Measurements from ENCODE around the gene RBP4. TPM values are rescaled to one million over a fixed set of nuclear protein-coding genes. Genes with fewer than 3 reads are reported as not detected.

Gene RBP4
- total RNA-seq, 1 donor from 2014 or later, result 0.56 TPM

- TF ChIP-seq CTCF (IDR thresholded peaks at IDR 0.05), result no peak
- H3K27ac Mint-ChIP-seq (ENCODE audit: unreplicated experiment), result no peak overlapping the region
- H3K9me3 Mint-ChIP-seq (ENCODE audit: unreplicated experiment), result no peaks in the 10 kb centered on the region
- peaks cover 6% of the 10 kb centered on the region for H3K27me3 Mint-ChIP-seq (ENCODE audit: unreplicated experiment)
- no peaks in the 10 kb centered on the region for H3K36me3 Mint-ChIP-seq (ENCODE audit: unreplicated experiment)
- peaks cover 8% of the 10 kb centered on the region for H3K4me1 Mint-ChIP-seq (ENCODE audit: unreplicated experiment)
- DNase-seq (ENCODE audit: extremely low spot score, unreplicated experiment), result no peak
- no peak overlapping the region for H3K4me3 Mint-ChIP-seq (ENCODE audit: unreplicated experiment)
Measured at GRCh38 chr10:93580828-93581227, 20.2 kb downstream of the RBP4 start.

GRCh38 chr10:93579985-93580711 lies 20.9 kb downstream of the RBP4 start:
- Mint-ChIP-seq H3K4me3 (ENCODE audit: unreplicated experiment) (no peak overlapping the region), H3K4me1 (ENCODE audit: unreplicated experiment) (peaks cover 8% of the 10 kb centered on the region), H3K9me3 (ENCODE audit: unreplicated experiment) (no peaks in the 10 kb centered on the region), H3K36me3 (ENCODE audit: unreplicated experiment) (no peaks in the 10 kb centered on the region), H3K27me3 (ENCODE audit: unreplicated experiment) (peaks cover 6% of the 10 kb centered on the region), H3K27ac (ENCODE audit: unreplicated experiment) (no peak overlapping the region)
- DNase-seq (ENCODE audit: extremely low spot score, unreplicated experiment), result no peak
- TF ChIP-seq CTCF (IDR thresholded peaks at IDR 0.05), result no peak

- Mint-ChIP-seq H3K4me1 (ENCODE audit: unreplicated experiment) (peaks cover 8% of the 10 kb centered on the region), H3K27ac (ENCODE audit: unreplicated experiment) (no peak overlapping the region), H3K9me3 (ENCODE audit: unreplicated experiment) (no peaks in the 10 kb centered on the region), H3K36me3 (ENCODE audit: unreplicated experiment) (no peaks in the 10 kb centered on the region), H3K4me3 (ENCODE audit: unreplicated experiment) (no peak overlapping the region), H3K27me3 (ENCODE audit: unreplicated experiment) (peaks cover 10% of the 10 kb centered on the region)
- no peak for DNase-seq (ENCODE audit: extremely low spot score, unreplicated experiment)
- TF ChIP-seq CTCF (IDR thresholded peaks at IDR 0.05), result no peak
Measured at GRCh38 chr10:93579089-93579488, 21.9 kb downstream of the RBP4 start.

GRCh38 chr10:93577565-93577964 lies 23.5 kb downstream of the RBP4 start:
- no peak for DNase-seq (ENCODE audit: extremely low spot score, unreplicated experiment)
- peaks cover 8% of the 10 kb centered on the region for H3K4me1 Mint-ChIP-seq (ENCODE audit: unreplicated experiment)
- H3K36me3 Mint-ChIP-seq (ENCODE audit: unreplicated experiment), result no peaks in the 10 kb centered on the region
- H3K4me3 Mint-ChIP-seq (ENCODE audit: unreplicated experiment), result no peak overlapping the region
- H3K27me3 Mint-ChIP-seq (ENCODE audit: unreplicated experiment), result peaks cover 22% of the 10 kb centered on the region
- no peak overlapping the region for H3K27ac Mint-ChIP-seq (ENCODE audit: unreplicated experiment)
- H3K9me3 Mint-ChIP-seq (ENCODE audit: unreplicated experiment), result no peaks in the 10 kb centered on the region
- TF ChIP-seq CTCF (IDR thresholded peaks at IDR 0.05), result no peak

- no peak for DNase-seq (ENCODE audit: extremely low spot score, unreplicated experiment)
- Mint-ChIP-seq H3K4me3 (ENCODE audit: unreplicated experiment) (no peak overlapping the region), H3K27me3 (ENCODE audit: unreplicated experiment) (peaks cover 29% of the 10 kb centered on the region), H3K4me1 (ENCODE audit: unreplicated experiment) (peaks cover 8% of the 10 kb centered on the region), H3K9me3 (ENCODE audit: unreplicated experiment) (no peaks in the 10 kb centered on the region), H3K27ac (ENCODE audit: unreplicated experiment) (no peak overlapping the region), H3K36me3 (ENCODE audit: unreplicated experiment) (no peaks in the 10 kb centered on the region)
- no peak for TF ChIP-seq CTCF (IDR thresholded peaks at IDR 0.05)
Measured at GRCh38 chr10:93576888-93577287, 24.1 kb downstream of the RBP4 start.

Data from osteocyte (in vitro differentiated cells).